Hematopoietic multipotent progenitor cell treated with erythropoietin and hydrocortisone succinate and interleukin-3 and kit ligand, for 8 days (in vitro differentiated cells): ENCODE measurements around the gene CIPC.

Experiments
- DNase-seq: peaks from one replicate; pipeline ENCODE4 v3.0.0-alpha.2; 2015

CIPC gene

DNA sequence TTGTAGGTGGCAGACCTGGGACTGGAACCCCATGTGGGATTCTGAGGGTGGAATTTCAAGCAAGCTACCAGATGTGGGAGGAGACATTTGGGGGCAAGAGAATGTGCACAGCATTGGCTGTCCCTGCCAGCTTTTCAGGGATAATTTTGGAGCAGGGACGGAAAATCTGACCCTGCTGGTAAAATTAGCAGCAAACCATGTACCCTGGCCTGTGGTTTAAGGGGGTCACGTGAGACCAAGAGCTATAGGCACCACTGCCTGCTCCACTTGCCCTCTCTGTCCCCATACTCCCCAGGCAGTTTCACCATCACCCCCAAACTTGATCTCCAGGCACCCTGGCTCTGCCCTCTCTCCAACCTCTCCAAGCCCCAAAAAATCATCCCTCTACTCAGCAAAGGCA lies 57.0 kb downstream of the CIPC start:
- no peak for DNase-seq

DNA sequence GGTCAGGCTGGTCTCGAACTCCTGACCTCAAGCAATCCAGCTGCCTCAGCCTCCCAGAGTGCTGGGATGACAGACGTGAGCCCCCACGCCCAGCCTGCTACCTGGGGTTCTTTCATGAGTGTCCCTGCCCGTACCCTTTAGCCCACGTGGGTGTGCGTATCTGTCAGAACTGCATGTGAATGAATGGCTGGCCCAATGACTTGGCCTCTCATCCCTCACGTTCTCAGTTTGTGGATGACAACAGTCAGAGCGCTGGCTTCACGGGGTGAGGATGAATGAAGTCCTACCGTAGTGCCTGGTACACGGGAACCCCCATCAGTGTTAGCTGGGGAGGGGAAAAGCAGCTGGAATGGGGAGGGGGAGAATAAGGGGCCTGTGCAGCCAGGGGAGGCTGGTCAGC lies 59.7 kb downstream of the CIPC start:
- DNase-seq = no peak

DNA sequence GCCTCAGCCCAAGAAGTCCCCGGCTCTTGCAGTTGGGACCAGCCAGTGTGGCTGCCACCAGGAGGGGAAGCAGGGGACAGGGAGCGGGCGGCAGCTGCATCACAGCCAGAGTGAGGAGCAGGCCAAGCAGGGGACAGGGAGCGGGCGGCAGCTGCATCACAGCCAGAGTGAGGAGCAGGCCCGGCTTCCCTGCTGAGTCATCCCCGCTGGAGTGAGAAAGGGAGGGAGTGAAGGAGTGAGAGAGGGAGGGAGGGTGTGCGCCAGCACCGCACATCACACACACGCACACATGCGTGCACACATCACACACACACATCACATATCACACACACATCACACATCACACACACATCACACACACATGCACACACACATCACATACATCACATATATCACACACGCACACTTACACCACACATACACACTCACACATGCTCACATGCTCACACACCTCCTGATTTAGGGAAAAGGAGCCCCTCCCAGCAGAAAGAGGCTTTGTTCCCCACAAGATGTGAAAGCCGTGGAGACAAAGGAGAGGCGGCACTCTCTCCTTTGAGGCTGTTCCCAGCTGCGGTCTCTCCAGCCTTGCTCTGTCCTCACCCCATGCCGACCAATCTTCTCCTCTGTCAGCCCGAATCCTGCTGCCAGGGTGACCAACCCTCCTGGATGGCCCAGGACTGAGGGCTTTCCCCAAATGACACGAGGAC lies 60.3 kb downstream of the CIPC start:
- DNase-seq = peak; percentile 16

DNA sequence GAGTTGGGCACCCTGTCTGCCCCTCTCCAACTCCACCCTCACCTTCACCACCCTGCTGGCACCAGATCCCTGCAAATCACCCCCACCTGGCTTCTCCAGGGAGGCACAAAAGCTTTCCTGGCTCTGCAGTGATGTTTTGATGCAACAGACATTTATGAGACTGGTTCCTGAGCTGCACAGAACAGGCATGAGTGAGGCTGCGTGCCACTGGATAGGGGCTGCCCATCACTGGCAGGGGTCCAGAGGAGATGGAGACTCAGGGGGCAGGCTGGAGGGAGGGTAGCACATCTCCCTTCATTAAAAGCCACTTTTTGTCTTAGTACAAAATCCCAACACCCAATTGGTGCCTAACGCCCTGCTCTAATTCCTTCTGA lies 60.8 kb downstream of the CIPC start:
- DNase-seq = no peak

DNA sequence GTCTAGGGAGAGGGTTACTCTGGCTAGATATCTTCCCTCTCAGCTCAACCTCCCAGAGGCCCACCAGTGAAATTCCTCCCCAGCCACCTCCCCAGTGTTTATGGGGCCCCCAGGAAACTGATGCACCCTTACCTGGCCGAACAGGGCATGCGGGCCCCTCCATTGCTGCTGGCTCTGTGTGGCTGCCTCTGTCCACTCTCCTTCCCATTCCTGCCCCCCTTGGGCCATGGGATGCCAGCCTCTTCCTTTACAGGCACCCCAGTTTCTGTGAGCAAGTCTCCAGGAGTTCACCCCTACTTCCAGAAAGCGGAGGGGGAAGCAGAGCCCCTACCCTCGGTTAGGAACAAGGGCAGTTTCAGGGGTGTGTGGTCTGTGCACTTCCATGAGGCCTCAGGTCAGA lies 63.0 kb downstream of the CIPC start:
- no peak for DNase-seq
